Measurements from ENCODE around the gene REEP2. TPM values are rescaled to one million over a fixed set of nuclear protein-coding genes. Genes with fewer than 3 reads are reported as not detected.

REEP2 gene
- total RNA-seq, 1 experiment from 2014 or later = 4.9 TPM

DNA sequence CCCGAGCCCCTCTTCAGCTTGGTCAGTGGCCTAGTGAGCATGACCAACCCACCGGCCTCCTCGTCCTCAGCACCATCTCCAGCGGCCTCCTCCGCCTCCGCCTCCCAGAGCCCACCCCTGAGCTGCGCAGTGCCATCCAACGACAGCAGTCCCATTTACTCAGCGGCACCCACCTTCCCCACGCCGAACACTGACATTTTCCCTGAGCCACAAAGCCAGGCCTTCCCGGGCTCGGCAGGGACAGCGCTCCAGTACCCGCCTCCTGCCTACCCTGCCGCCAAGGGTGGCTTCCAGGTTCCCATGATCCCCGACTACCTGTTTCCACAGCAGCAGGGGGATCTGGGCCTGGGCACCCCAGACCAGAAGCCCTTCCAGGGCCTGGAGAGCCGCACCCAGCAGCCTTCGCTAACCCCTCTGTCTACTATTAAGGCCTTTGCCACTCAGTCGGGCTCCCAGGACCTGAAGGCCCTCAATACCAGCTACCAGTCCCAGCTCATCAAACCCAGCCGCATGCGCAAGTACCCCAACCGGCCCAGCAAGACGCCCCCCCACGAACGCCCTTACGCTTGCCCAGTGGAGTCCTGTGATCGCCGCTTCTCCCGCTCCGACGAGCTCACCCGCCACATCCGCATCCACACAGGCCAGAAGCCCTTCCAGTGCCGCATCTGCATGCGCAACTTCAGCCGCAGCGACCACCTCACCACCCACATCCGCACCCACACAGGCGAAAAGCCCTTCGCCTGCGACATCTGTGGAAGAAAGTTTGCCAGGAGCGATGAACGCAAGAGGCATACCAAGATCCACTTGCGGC, 28.2 kb downstream of the REEP2 start:
- Histone ChIP-seq H3K9ac (ENCODE audit: low read length) (peak overlapping the region; percentile 93; the same call in 1 of the 2 replicates), H3K4me2 (ENCODE audit: low read length) (peak overlapping the region; percentile 100), H3K27ac (ENCODE audit: low read depth, low read length) (no peak overlapping the region), H3K79me2 (ENCODE audit: insufficient read depth, low read length) (peaks cover 31% of the 10 kb centered on the region), H3K4me3 (replicated peaks in 1 of 2; ENCODE audit: low read depth in 1 of 2, low read length in 2 of 2) (peak overlapping the region; percentile 53 to 82; a peak in 3 of 4 replicates), H3K36me3 (ENCODE audit: control insufficient read depth in 1 of 2, insufficient read depth in 2 of 2, low read length in 2 of 2) (peaks cover 4 to 22% of the 10 kb centered on the region in 2 experiments), H2AFZ (ENCODE audit: low read depth, low read length, poor library complexity, severe bottlenecking) (no peak overlapping the region), H3K27me3 (ENCODE audit: insufficient read depth, low read length) (no peaks in the 10 kb centered on the region), H3K9me2 (ENCODE audit: insufficient read depth) (no peaks in the 10 kb centered on the region), H4K20me1 (ENCODE audit: insufficient read depth) (no peaks in the 10 kb centered on the region; the same call in 1 of the 2 replicates), H3K9me3 (ENCODE audit: control insufficient read depth in 1 of 2, insufficient read depth in 1 of 2, low read depth in 1 of 2, low read length in 2 of 2) (no peaks in the 10 kb centered on the region), H3K4me1 (ENCODE audit: control insufficient read depth in 1 of 2, insufficient read depth in 2 of 2, low read length in 2 of 2) (peaks cover 0 to 31% of the 10 kb centered on the region in 2 experiments; a peak in 3 of 4 replicates)
- ChIA-PET CTCF (no interaction called here), RAD21 (ENCODE audit: low non-redundant PET in 1 of 2, low total read pairs in 2 of 2, uncharacterized antibody in 2 of 2, unreplicated experiment in 2 of 2) (no interaction called here), POLR2A (interaction anchor here (3.1 kb wide), 1 partner anchor 36 kb away, joined by 16 read pairs; no protein-coding TSS in a partner anchor)
- TF ChIP-seq, protein P1, sequence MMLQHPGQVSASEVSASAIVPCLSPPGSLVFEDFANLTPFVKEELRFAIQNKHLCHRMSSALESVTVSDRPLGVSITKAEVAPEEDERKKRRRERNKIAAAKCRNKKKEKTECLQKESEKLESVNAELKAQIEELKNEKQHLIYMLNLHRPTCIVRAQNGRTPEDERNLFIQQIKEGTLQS (IDR thresholded peaks at IDR 0.05) = no peak
- TF ChIP-seq FOSL1 (IDR thresholded peaks at IDR 0.05; ENCODE audit: low read depth) (no peak), POLR2A (IDR thresholded peaks at IDR 0.05; ENCODE audit: borderline replicate concordance, extremely low read depth, insufficient read depth, insufficient read length) (no peak), CBX3 (IDR thresholded peaks at IDR 0.05; ENCODE audit: low read depth) (no peak), ELF1 (IDR thresholded peaks at IDR 0.05; ENCODE audit: borderline replicate concordance, low read depth) (no peak), ZNF274 (IDR thresholded peaks at IDR 0.05; ENCODE audit: low read depth, low read length) (no peak), POLR2AphosphoS5 (IDR thresholded peaks at IDR 0.05; ENCODE audit: low read depth, low read length) (no peak; the same call in none of the 2 replicates), YY1 (IDR thresholded peaks at IDR 0.05; ENCODE audit: extremely low read depth, insufficient replicate concordance, low read depth, low read length) (no peak)
- TF ChIP-seq, protein P2, sequence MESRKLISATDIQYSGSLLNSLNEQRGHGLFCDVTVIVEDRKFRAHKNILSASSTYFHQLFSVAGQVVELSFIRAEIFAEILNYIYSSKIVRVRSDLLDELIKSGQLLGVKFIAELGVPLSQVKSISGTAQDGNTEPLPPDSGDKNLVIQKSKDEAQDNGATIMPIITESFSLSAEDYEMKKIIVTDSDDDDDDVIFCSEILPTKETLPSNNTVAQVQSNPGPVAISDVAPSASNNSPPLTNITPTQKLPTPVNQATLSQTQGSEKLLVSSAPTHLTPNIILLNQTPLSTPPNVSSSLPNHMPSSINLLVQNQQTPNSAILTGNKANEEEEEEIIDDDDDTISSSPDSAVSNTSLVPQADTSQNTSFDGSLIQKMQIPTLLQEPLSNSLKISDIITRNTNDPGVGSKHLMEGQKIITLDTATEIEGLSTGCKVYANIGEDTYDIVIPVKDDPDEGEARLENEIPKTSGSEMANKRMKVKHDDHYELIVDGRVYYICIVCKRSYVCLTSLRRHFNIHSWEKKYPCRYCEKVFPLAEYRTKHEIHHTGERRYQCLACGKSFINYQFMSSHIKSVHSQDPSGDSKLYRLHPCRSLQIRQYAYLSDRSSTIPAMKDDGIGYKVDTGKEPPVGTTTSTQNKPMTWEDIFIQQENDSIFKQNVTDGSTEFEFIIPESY (IDR thresholded peaks at IDR 0.05; ENCODE audit: extremely low read depth, insufficient replicate concordance, low read length) = no peak
- TF ChIP-seq, protein P3, sequence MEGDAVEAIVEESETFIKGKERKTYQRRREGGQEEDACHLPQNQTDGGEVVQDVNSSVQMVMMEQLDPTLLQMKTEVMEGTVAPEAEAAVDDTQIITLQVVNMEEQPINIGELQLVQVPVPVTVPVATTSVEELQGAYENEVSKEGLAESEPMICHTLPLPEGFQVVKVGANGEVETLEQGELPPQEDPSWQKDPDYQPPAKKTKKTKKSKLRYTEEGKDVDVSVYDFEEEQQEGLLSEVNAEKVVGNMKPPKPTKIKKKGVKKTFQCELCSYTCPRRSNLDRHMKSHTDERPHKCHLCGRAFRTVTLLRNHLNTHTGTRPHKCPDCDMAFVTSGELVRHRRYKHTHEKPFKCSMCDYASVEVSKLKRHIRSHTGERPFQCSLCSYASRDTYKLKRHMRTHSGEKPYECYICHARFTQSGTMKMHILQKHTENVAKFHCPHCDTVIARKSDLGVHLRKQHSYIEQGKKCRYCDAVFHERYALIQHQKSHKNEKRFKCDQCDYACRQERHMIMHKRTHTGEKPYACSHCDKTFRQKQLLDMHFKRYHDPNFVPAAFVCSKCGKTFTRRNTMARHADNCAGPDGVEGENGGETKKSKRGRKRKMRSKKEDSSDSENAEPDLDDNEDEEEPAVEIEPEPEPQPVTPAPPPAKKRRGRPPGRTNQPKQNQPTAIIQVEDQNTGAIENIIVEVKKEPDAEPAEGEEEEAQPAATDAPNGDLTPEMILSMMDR (IDR thresholded peaks at IDR 0.05 in 2 of 3, conservative IDR thresholded peaks at IDR 0.05 in 1 of 3; ENCODE audit: borderline replicate concordance in 1 of 3, insufficient read depth in 1 of 3, low read depth in 2 of 3, low read length in 2 of 3) = no peak
- ATAC-seq (no peak), DNase-seq (ENCODE audit: low read depth, low spot score) (no peak)
- intact Hi-C loops (cut with micrococcal nuclease) = no loop called here
- BruUV-seq (replicated peaks) = no TSS peak
